ENCODE data around the gene AMHR2.
A peak's percentile ranks its signal among the peaks of the same experiment; 100 is the strongest.
"Not testable (repeated sequence)": the region's sequence is repeated elsewhere in the genome, so short reads cannot be mapped to it uniquely, and the experiment has no call there.

The AMHR2 gene

GRCh38 chr12:53414756-53415417, 8.8 kb upstream of the AMHR2 start:
- no peak for DNase-seq (ENCODE audit: low read depth in 3 of 3)

GRCh38 chr12:53415752-53416389, 7.8 kb upstream of the AMHR2 start:
- not testable (repeated sequence) for DNase-seq (ENCODE audit: low read depth in 3 of 3)

GRCh38 chr12:53417291-53417816, 6.3 kb upstream of the AMHR2 start:
- DNase-seq (ENCODE audit: low read depth in 3 of 3): not testable (repeated sequence)

- DNase-seq (ENCODE audit: low read depth in 3 of 3): no peak
Measured at GRCh38 chr12:53418221-53418620, 5.4 kb upstream of the AMHR2 start.

GRCh38 chr12:53419756-53420155, 3.9 kb upstream of the AMHR2 start:
- no peak for DNase-seq (ENCODE audit: low read depth in 3 of 3)

GRCh38 chr12:53422247-53422646, 1.4 kb upstream of the AMHR2 start:
- not testable (repeated sequence) for DNase-seq (ENCODE audit: low read depth in 3 of 3)

GRCh38 chr12:53424626-53425514, 1.2 kb downstream of the AMHR2 start:
- DNase-seq (ENCODE audit: low read depth in 3 of 3): no peak

GRCh38 chr12:53425515-53426150, 2.0 kb downstream of the AMHR2 start:
- no peak for DNase-seq (ENCODE audit: low read depth in 3 of 3)

- DNase-seq (ENCODE audit: low read depth in 3 of 3): peak in 2 of 3 experiments; percentile 21 to 28
Measured at GRCh38 chr12:53427905-53428594, 4.4 kb downstream of the AMHR2 start.

- no peak for DNase-seq (ENCODE audit: low read depth in 3 of 3)
Measured at GRCh38 chr12:53428741-53429140, 5.1 kb downstream of the AMHR2 start.

GRCh38 chr12:53430116-53430515, 6.5 kb downstream of the AMHR2 start:
- no peak for DNase-seq (ENCODE audit: low read depth in 3 of 3)

- DNase-seq (ENCODE audit: low read depth in 3 of 3): no peak
Measured at GRCh38 chr12:53431187-53431586, 7.5 kb downstream of the AMHR2 start.

GRCh38 chr12:53435326-53435725, 11.7 kb downstream of the AMHR2 start:
- not testable (repeated sequence) for DNase-seq (ENCODE audit: low read depth in 3 of 3)

- DNase-seq (ENCODE audit: low read depth in 3 of 3): not testable (repeated sequence)
Measured at GRCh38 chr12:53439582-53439981, 15.9 kb downstream of the AMHR2 start.

GRCh38 chr12:53441040-53441833, 17.6 kb downstream of the AMHR2 start, which contains the start of gene PRR13:
Gene PRR13, plus strand, starts transcription at chr12:53441734. Its CDS starts 981 bp downstream, at chr12:53442715.
- peak; percentile 97 to 99 (median 98) for DNase-seq (ENCODE audit: low read depth in 3 of 3)

- DNase-seq (ENCODE audit: low read depth in 3 of 3): no peak
Measured at GRCh38 chr12:53443955-53444354, 20.3 kb downstream of the AMHR2 start.

GRCh38 chr12:53444593-53445325, 21.1 kb downstream of the AMHR2 start:
- not testable (repeated sequence) for DNase-seq (ENCODE audit: low read depth in 3 of 3)

GRCh38 chr12:53450936-53451335, 27.3 kb downstream of the AMHR2 start:
- DNase-seq (ENCODE audit: low read depth in 3 of 3): no peak

- peak; percentile 94 to 97 (median 95) for DNase-seq (ENCODE audit: low read depth in 3 of 3)
Measured at GRCh38 chr12:53451661-53452158, 28.1 kb downstream of the AMHR2 start, which contains the start of gene PCBP2. Gene PCBP2, plus strand, starts transcription at chr12:53452102. Its CDS starts 2,699 bp downstream, at chr12:53454801.

All from stimulated activated CD4-positive, alpha-beta T cell treated with anti-CD3 and anti-CD28 coated beads, TNF-alpha, amount 100 ng/mL, for 24 hours (primary cell).